Neural progenitor cell (in vitro differentiated cells): ENCODE results near the gene TET2.

Experiments used
- CTCF ChIP-seq: fragments of 200-600 bp; sonication (generic); IDR thresholded peaks from 2 replicates; pipeline ENCODE4 v1.5.1; 2017; ENCODE audit warnings: antibody characterized with exemption, mild to moderate bottlenecking
- EZH2 ChIP-seq: fragments of 200-600 bp; sonication (generic); IDR thresholded peaks from 2 replicates; pipeline ENCODE4 v1.6.1; 2017; ENCODE audit warnings: antibody characterized with exemption, mild to moderate bottlenecking, moderate library complexity
- EZH2phosphoT487 ChIP-seq: fragments of 200-600 bp; sonication (generic); IDR thresholded peaks from 2 replicates; pipeline ENCODE4 v1.6.1; 2017; ENCODE audit warnings: antibody characterized with exemption

- TF ChIP-seq EZH2phosphoT487, result no peak
- TF ChIP-seq CTCF, result no peak
- no peak for TF ChIP-seq EZH2
These were observed 20.1 kb upstream of the TET2 start for GRCh38 chr4:105126311-105127169.
